ENCODE measurements around the gene SCAF8.

SCAF8 gene

GRCh38 chr6:154733626-154734382 lies 588 bp downstream of the SCAF8 start (continued):
- TF ChIP-seq ZNF148 (tag by site-specific recombination; IDR thresholded peaks at IDR 0.05; ENCODE audit: borderline replicate concordance) (no peak), ZNF140 (tag by site-specific recombination; IDR thresholded peaks at IDR 0.05) (no peak), ZBTB44 (tag by site-specific recombination; IDR thresholded peaks at IDR 0.05) (no peak), ZNF677 (tag by site-specific recombination; IDR thresholded peaks at IDR 0.05) (no peak), ZNF488 (tag by site-specific recombination; IDR thresholded peaks at IDR 0.05) (no peak), BCL11B (tag by site-specific recombination; IDR thresholded peaks at IDR 0.05; ENCODE audit: low read depth) (peak; percentile 47; the same call in 1 of the 2 replicates), ZBTB6 (tag by site-specific recombination; IDR thresholded peaks at IDR 0.05) (no peak), GLIS2 (tag by site-specific recombination; IDR thresholded peaks at IDR 0.05) (peak; percentile 97), ZBTB17 (tag by site-specific recombination; IDR thresholded peaks at IDR 0.05) (no peak), KLF8 (tag by site-specific recombination; IDR thresholded peaks at IDR 0.05) (peak; percentile 88), MYNN (tag by site-specific recombination; IDR thresholded peaks at IDR 0.05; ENCODE audit: borderline replicate concordance) (no peak), ZNF776 (tag by site-specific recombination; IDR thresholded peaks at IDR 0.05; ENCODE audit: borderline replicate concordance) (no peak), ZNF37A (tag by site-specific recombination; IDR thresholded peaks at IDR 0.05) (no peak), ZNF549 (tag by site-specific recombination; IDR thresholded peaks at IDR 0.05) (no peak), RBAK (tag by site-specific recombination; IDR thresholded peaks at IDR 0.05) (no peak), ZNF274 (IDR thresholded peaks at IDR 0.05; ENCODE audit: low read length) (no peak), ZNF274 (tag by site-specific recombination; IDR thresholded peaks at IDR 0.05; ENCODE audit: borderline replicate concordance) (no peak), ZNF514 (tag by site-specific recombination; IDR thresholded peaks at IDR 0.05) (no peak), ZSCAN5A (tag by site-specific recombination; IDR thresholded peaks at IDR 0.05) (peak; percentile 26; the same call in 1 of the 2 replicates), ZNF221 (tag by site-specific recombination; IDR thresholded peaks at IDR 0.05; ENCODE audit: borderline replicate concordance) (no peak), ZNF843 (tag by site-specific recombination; IDR thresholded peaks at IDR 0.05) (no peak), KLF9 (tag by site-specific recombination; IDR thresholded peaks at IDR 0.05; ENCODE audit: low read depth) (peak; percentile 80), ZNF175 (tag by site-specific recombination; IDR thresholded peaks at IDR 0.05) (no peak), ZFP69B (tag by site-specific recombination; IDR thresholded peaks at IDR 0.05) (no peak; the same call in 1 of the 2 replicates), ZNF449 (tag by site-specific recombination; IDR thresholded peaks at IDR 0.05) (no peak), KLF10 (tag by site-specific recombination; IDR thresholded peaks at IDR 0.05) (peak; percentile 65), ZNF658 (tag by site-specific recombination; IDR thresholded peaks at IDR 0.05) (no peak), ZNF626 (tag by site-specific recombination; IDR thresholded peaks at IDR 0.05) (no peak)

Data from HEK293 (cell line).